ENCODE results near the gene BMP7. TPM values are rescaled to one million over a fixed set of nuclear protein-coding genes. Genes with fewer than 3 reads are reported as not detected.

BMP7 gene
- total and polyA plus RNA-seq, 2 experiments from 2014 or later, result 15.9 to 22.8 TPM

DNA sequence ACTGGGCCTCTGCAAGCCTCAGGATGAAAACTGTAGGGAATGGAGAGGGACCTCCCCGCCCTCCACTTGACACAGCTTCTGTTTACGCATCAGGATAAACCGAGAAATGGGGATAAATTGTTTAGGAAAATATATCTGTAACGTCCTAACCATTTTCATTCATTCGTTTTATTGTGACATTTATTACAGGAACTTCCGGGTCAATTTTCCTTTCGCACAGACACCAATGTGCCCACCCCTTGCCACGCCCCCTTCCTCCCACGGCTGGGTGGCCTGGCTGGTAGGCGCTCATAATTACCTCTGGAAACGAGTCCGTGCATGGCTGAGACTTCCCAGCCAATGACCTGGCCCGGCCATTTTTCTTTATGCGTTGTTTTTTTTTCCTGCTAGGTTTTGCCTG lies 96.1 kb downstream of the BMP7 start (continued):
- TF ChIP-seq, protein P1, sequence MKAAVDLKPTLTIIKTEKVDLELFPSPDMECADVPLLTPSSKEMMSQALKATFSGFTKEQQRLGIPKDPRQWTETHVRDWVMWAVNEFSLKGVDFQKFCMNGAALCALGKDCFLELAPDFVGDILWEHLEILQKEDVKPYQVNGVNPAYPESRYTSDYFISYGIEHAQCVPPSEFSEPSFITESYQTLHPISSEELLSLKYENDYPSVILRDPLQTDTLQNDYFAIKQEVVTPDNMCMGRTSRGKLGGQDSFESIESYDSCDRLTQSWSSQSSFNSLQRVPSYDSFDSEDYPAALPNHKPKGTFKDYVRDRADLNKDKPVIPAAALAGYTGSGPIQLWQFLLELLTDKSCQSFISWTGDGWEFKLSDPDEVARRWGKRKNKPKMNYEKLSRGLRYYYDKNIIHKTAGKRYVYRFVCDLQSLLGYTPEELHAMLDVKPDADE (IDR thresholded peaks at IDR 0.05), result no peak
- TF ChIP-seq POLR2AphosphoS5 (IDR thresholded peaks at IDR 0.05; ENCODE audit: low read depth) (no peak), NANOG (IDR thresholded peaks at IDR 0.05; ENCODE audit: borderline replicate concordance) (no peak), EZH2phosphoT487 (IDR thresholded peaks at IDR 0.05; ENCODE audit: unreplicated experiment) (no peak), ZNF331 (CRISPR knock-in tag; IDR thresholded peaks at IDR 0.05; ENCODE audit: low read depth) (no peak), EZH2 (IDR thresholded peaks at IDR 0.05; ENCODE audit: low read depth, unreplicated experiment) (no peak)

DNA sequence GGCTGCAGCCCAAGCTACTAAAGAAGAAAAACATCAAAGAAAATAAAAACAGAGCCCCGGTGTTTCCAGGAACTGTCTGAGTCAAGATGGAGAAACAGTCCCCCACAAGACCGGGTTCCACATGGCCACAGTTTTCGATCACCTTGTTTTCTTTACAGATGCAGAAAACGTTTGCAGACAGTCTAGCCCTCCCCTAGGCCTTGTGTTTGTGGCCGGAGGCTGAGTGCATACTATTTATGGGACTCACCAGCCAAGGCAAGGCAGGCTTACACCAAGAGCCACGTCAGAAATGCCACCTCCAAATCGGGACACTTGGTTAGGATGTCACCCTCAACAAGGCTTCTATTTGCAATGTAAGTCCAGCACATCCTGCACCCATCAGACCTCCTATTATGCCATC lies 97.3 kb downstream of the BMP7 start:
- DNase-seq (ENCODE audit: low spot score), result no peak
- H3K9me3 Mint-ChIP-seq, result peaks cover 7% of the 10 kb centered on the region
- H3K9me2 ChIP-seq (ENCODE audit: insufficient read depth), result no peaks in the 10 kb centered on the region
- H3K4me1 ChIP-seq (ENCODE audit: insufficient read depth), result no peaks in the 10 kb centered on the region
- peaks cover 3% of the 10 kb centered on the region; the same call in 2 of the 3 replicates for H3K36me3 Mint-ChIP-seq (ENCODE audit: low read depth)
- no peaks in the 10 kb centered on the region for H3K27me3 ChIP-seq (ENCODE audit: insufficient read depth)
- H4K20me1 ChIP-seq (replicated peaks; ENCODE audit: insufficient read depth), result peaks cover 3% of the 10 kb centered on the region; the same call in 1 of the 2 replicates
- TF ChIP-seq ZNF114 (CRISPR knock-in tag; IDR thresholded peaks at IDR 0.05), result no peak
- TF ChIP-seq JUNB (IDR thresholded peaks at IDR 0.05; ENCODE audit: unreplicated experiment), result no peak
- TF ChIP-seq EZH2phosphoT487 (IDR thresholded peaks at IDR 0.05; ENCODE audit: unreplicated experiment), result no peak
- no peak for TF ChIP-seq POLR2AphosphoS5 (IDR thresholded peaks at IDR 0.05; ENCODE audit: low read depth)
- TF ChIP-seq, protein P2, sequence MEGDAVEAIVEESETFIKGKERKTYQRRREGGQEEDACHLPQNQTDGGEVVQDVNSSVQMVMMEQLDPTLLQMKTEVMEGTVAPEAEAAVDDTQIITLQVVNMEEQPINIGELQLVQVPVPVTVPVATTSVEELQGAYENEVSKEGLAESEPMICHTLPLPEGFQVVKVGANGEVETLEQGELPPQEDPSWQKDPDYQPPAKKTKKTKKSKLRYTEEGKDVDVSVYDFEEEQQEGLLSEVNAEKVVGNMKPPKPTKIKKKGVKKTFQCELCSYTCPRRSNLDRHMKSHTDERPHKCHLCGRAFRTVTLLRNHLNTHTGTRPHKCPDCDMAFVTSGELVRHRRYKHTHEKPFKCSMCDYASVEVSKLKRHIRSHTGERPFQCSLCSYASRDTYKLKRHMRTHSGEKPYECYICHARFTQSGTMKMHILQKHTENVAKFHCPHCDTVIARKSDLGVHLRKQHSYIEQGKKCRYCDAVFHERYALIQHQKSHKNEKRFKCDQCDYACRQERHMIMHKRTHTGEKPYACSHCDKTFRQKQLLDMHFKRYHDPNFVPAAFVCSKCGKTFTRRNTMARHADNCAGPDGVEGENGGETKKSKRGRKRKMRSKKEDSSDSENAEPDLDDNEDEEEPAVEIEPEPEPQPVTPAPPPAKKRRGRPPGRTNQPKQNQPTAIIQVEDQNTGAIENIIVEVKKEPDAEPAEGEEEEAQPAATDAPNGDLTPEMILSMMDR (conservative IDR thresholded peaks at IDR 0.05; ENCODE audit: low read depth in 2 of 2), result no peak
- no peak overlapping the region for H3K27ac ChIP-seq (ENCODE audit: low read depth)
- no peaks in the 10 kb centered on the region for H3F3A ChIP-seq (replicated peaks; ENCODE audit: low read depth)
- ATAC-seq, result no peak
- no peak overlapping the region for H3K4me2 ChIP-seq
- no peak overlapping the region for H2AFZ ChIP-seq
- H3K4me3 ChIP-seq, result no peak overlapping the region
- no peak overlapping the region for H3K27ac Mint-ChIP-seq
- no peak overlapping the region for H3K4me3 Mint-ChIP-seq
- H3K27me3 Mint-ChIP-seq (ENCODE audit: insufficient read depth, low read depth, poor library complexity), result peaks cover 2% of the 10 kb centered on the region
- H3K79me2 ChIP-seq (replicated peaks; ENCODE audit: insufficient read depth), result no peaks in the 10 kb centered on the region
- peaks cover 4% of the 10 kb centered on the region; the same call in 1 of the 3 replicates for H3K4me1 Mint-ChIP-seq
- no peaks in the 10 kb centered on the region for H3K36me3 ChIP-seq (ENCODE audit: insufficient read depth)

DNA sequence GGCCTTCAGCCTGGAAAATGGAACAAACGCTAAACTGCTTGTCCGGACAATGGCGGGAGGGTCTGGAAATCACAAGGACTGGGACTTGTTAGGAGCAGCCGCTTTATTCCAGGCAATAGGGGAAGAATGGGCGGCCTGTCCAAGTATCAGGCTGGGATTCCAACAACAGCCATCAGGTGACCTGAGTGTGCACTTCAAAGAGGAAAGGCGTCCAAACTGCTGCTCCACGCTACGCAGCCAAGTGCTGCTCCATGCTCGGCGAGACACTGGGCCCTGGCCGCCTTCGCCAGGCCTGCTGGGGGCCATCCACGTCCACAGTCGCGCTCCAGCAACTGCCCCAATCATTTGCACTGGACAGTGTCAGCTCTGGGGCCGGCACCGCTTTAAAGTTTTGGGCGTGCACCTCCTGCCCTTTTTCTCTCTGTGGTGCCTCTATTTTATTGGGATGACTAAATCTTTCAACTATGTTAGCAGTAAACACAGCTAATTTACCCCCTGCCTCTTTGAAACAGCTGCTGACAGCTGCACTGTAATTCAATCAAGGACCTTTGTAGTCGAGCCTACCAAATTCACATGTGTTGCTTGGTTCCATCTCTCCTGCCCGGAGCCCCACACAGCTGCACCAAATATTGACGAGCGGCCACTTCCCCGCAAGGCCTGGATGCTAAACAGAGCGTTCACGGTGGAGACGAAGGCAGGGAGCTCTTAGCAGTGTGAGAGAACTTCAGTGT lies 98.3 kb downstream of the BMP7 start:
- no peak overlapping the region for H3K4me3 Mint-ChIP-seq
- H3K27me3 ChIP-seq (ENCODE audit: insufficient read depth), result no peaks in the 10 kb centered on the region
- H3F3A ChIP-seq (replicated peaks; ENCODE audit: low read depth), result no peaks in the 10 kb centered on the region
- H3K9me3 Mint-ChIP-seq, result peaks cover 12% of the 10 kb centered on the region
- H3K4me1 Mint-ChIP-seq, result peaks cover 4% of the 10 kb centered on the region; the same call in 1 of the 3 replicates
- H4K20me1 ChIP-seq (replicated peaks; ENCODE audit: insufficient read depth), result peaks cover 3% of the 10 kb centered on the region; the same call in 1 of the 2 replicates
- no peaks in the 10 kb centered on the region for H3K36me3 ChIP-seq (ENCODE audit: insufficient read depth)
- H3K79me2 ChIP-seq (replicated peaks; ENCODE audit: insufficient read depth), result no peaks in the 10 kb centered on the region
- H3K27me3 Mint-ChIP-seq (ENCODE audit: insufficient read depth, low read depth, poor library complexity), result peaks cover 2% of the 10 kb centered on the region
- no peak for ATAC-seq
- H3K27ac ChIP-seq (ENCODE audit: low read depth), result no peak overlapping the region
- no peak overlapping the region for H3K27ac Mint-ChIP-seq
- H3K4me1 ChIP-seq (ENCODE audit: insufficient read depth), result no peaks in the 10 kb centered on the region
- DNase-seq (ENCODE audit: low spot score), result no peak
- H3K4me3 ChIP-seq, result no peak overlapping the region
- H3K9me2 ChIP-seq (ENCODE audit: insufficient read depth), result no peaks in the 10 kb centered on the region
- H2AFZ ChIP-seq, result no peak overlapping the region
- H3K36me3 Mint-ChIP-seq (ENCODE audit: low read depth), result peaks cover 3% of the 10 kb centered on the region; the same call in 2 of the 3 replicates
- no peak overlapping the region for H3K4me2 ChIP-seq
- TF ChIP-seq CREB1 (CRISPR knock-in tag; IDR thresholded peaks at IDR 0.05; ENCODE audit: low read depth) (no peak), STAT1 (IDR thresholded peaks at IDR 0.05; ENCODE audit: unreplicated experiment) (no peak), POLR2AphosphoS5 (IDR thresholded peaks at IDR 0.05; ENCODE audit: low read depth) (no peak), ZNF114 (CRISPR knock-in tag; IDR thresholded peaks at IDR 0.05) (no peak), JUNB (IDR thresholded peaks at IDR 0.05; ENCODE audit: unreplicated experiment) (no peak), EZH2 (IDR thresholded peaks at IDR 0.05; ENCODE audit: low read depth, unreplicated experiment) (no peak), ZNF331 (CRISPR knock-in tag; IDR thresholded peaks at IDR 0.05; ENCODE audit: low read depth) (no peak), EZH2phosphoT487 (IDR thresholded peaks at IDR 0.05; ENCODE audit: unreplicated experiment) (no peak), NANOG (IDR thresholded peaks at IDR 0.05; ENCODE audit: borderline replicate concordance) (no peak)
- TF ChIP-seq, protein P1 (IDR thresholded peaks at IDR 0.05), result no peak
- TF ChIP-seq, protein P2 (conservative IDR thresholded peaks at IDR 0.05; ENCODE audit: low read depth in 2 of 2), result no peak

All from GM23338 (cell line).